ENCODE data around the gene PTPA. TPM values are rescaled to one million over a fixed set of nuclear protein-coding genes. Genes with fewer than 3 reads are reported as not detected.

Gene PTPA
- polyA plus RNA-seq, 1 donor from 2014 or later: 62.8 TPM

- Histone ChIP-seq H3K36me3 (ENCODE audit: insufficient read depth, low read length) (no peaks in the 10 kb centered on the region), H3K79me2 (replicated peaks; ENCODE audit: insufficient read depth, low read length) (no peaks in the 10 kb centered on the region), H2AFZ (ENCODE audit: low read depth, low read length) (no peak overlapping the region), H4K20me1 (ENCODE audit: insufficient read depth) (no peaks in the 10 kb centered on the region), H3K4me3 (ENCODE audit: low read length) (no peak overlapping the region), H3K27ac (ENCODE audit: low read length) (no peak overlapping the region), H3K9me2 (ENCODE audit: insufficient read depth, low read length) (no peaks in the 10 kb centered on the region), H3K4me2 (ENCODE audit: low read length) (no peak overlapping the region), H3K27me3 (ENCODE audit: insufficient read depth, low read depth, low read length) (no peaks in the 10 kb centered on the region), H3K9me3 (ENCODE audit: low read length) (no peaks in the 10 kb centered on the region), H3F3A (ENCODE audit: insufficient read depth, low read length, poor library complexity, severe bottlenecking) (no peaks in the 10 kb centered on the region), H3K9ac (ENCODE audit: low read length) (no peak overlapping the region)
- TF ChIP-seq RAD21 (conservative IDR thresholded peaks at IDR 0.05) (no peak), EZH2 (IDR thresholded peaks at IDR 0.05; ENCODE audit: borderline replicate concordance, insufficient read depth, low read length, poor library complexity, severe bottlenecking) (no peak), SMC3 (conservative IDR thresholded peaks at IDR 0.05; ENCODE audit: poor library complexity) (no peak), MXI1 (conservative IDR thresholded peaks at IDR 0.05; ENCODE audit: poor library complexity, severe bottlenecking) (no peak), EP300 (conservative IDR thresholded peaks at IDR 0.05; ENCODE audit: poor library complexity, severe bottlenecking) (no peak), CTCF (IDR thresholded peaks at IDR 0.05; ENCODE audit: poor library complexity, severe bottlenecking) (no peak), POLR2AphosphoS5 (IDR thresholded peaks at IDR 0.05) (no peak), REST (IDR thresholded peaks at IDR 0.05; ENCODE audit: borderline replicate concordance) (no peak), TAF1 (IDR thresholded peaks at IDR 0.05; ENCODE audit: low read depth) (no peak)
Observed at GRCh38 chr9:129124506-129125069, 13.4 kb downstream of the PTPA start.

- Histone ChIP-seq H3K36me3 (ENCODE audit: insufficient read depth, low read length) (no peaks in the 10 kb centered on the region), H3K79me2 (replicated peaks; ENCODE audit: insufficient read depth, low read length) (no peaks in the 10 kb centered on the region), H3F3A (ENCODE audit: insufficient read depth, low read length, poor library complexity, severe bottlenecking) (no peaks in the 10 kb centered on the region), H3K9me3 (ENCODE audit: low read length) (no peaks in the 10 kb centered on the region), H3K4me2 (ENCODE audit: low read length) (no peak overlapping the region), H4K20me1 (ENCODE audit: insufficient read depth) (no peaks in the 10 kb centered on the region), H3K27ac (ENCODE audit: low read length) (no peak overlapping the region), H3K9ac (ENCODE audit: low read length) (no peak overlapping the region), H2AFZ (ENCODE audit: low read depth, low read length) (no peak overlapping the region), H3K4me3 (ENCODE audit: low read length) (no peak overlapping the region), H3K27me3 (ENCODE audit: insufficient read depth, low read depth, low read length) (no peaks in the 10 kb centered on the region), H3K9me2 (ENCODE audit: insufficient read depth, low read length) (no peaks in the 10 kb centered on the region)
- TF ChIP-seq REST (IDR thresholded peaks at IDR 0.05; ENCODE audit: borderline replicate concordance) (no peak), MXI1 (conservative IDR thresholded peaks at IDR 0.05; ENCODE audit: poor library complexity, severe bottlenecking) (no peak), EP300 (conservative IDR thresholded peaks at IDR 0.05; ENCODE audit: poor library complexity, severe bottlenecking) (no peak), POLR2AphosphoS5 (IDR thresholded peaks at IDR 0.05) (no peak), SMC3 (conservative IDR thresholded peaks at IDR 0.05; ENCODE audit: poor library complexity) (no peak), RAD21 (conservative IDR thresholded peaks at IDR 0.05) (no peak), TAF1 (IDR thresholded peaks at IDR 0.05; ENCODE audit: low read depth) (no peak), CTCF (IDR thresholded peaks at IDR 0.05; ENCODE audit: poor library complexity, severe bottlenecking) (no peak), EZH2 (IDR thresholded peaks at IDR 0.05; ENCODE audit: borderline replicate concordance, insufficient read depth, low read length, poor library complexity, severe bottlenecking) (no peak)
Observed at GRCh38 chr9:129125478-129125877, 14.3 kb downstream of the PTPA start.
